Activated CD8-positive, alpha-beta memory T cell treated with anti-CD3 and anti-CD28 coated beads for 48 hours (primary cell): ENCODE results near the gene ABCC11.
"Not testable (repeated sequence)": the region's sequence is repeated elsewhere in the genome, so short reads cannot be mapped to it uniquely, and the experiment has no call there.

ENCODE experiments used
- DNase-seq, 3 experiments: peaks; one replicate each; pipeline ENCODE4 v3.0.0-alpha.2; 2020; ENCODE audit warnings: low read depth in 2 of 3, low spot score in 2 of 3

The ABCC11 gene

DNA sequence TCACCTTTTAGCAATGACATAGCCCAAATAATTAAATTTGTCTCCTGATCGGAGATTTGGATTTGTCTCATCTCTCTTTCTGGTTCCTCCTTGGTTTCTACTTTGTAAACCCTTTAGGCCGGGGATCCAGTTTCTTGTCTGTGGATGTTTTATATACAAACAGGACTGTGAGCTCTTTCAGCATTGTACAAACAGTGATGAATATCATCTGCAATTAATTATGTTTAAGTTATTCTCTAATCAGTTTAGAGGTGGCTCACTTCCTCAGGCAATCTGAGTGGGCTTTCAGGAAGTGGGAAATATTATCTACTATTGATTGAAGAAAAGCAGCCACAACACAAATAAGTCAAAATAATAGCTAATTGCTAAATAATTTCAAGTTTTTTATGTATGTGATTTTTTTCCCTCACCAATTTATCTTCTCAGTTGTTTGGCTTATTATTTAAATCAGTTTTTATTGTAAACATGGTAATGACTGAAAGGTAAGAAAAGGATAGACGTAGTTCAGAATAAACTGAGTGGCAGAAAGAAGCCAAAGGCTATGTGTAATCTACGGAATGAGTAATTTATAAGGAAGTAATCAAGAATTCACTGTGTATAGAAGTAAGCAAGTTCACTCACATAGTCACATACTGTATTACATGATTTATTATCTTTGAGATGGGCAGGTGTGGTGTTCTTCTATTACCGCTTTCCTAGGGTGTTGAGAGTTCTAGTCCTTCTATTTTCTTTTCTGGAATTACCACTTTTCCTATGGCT, 3.4 kb upstream of the ABCC11 start:
- DNase-seq, result no peak

DNA sequence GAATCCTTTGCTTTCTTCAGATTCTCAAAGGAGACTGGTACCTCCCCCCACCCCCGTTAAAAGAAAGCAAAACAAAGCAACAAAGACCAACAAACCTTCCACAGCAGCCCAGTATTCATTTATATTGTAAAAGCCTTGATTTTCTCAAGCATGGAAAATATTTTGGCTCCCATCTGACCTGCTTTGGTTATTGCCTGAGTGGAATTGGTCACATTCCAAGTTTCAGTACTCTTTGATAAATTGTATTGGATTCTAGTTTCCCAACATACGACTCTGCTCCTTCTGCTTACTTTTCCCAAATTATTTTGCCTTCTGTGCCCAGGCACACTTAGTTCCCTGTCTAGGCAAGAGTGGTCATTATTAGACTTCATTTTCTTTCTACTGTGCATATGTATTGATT, 1.3 kb downstream of the ABCC11 start:
- no peak for DNase-seq

DNA sequence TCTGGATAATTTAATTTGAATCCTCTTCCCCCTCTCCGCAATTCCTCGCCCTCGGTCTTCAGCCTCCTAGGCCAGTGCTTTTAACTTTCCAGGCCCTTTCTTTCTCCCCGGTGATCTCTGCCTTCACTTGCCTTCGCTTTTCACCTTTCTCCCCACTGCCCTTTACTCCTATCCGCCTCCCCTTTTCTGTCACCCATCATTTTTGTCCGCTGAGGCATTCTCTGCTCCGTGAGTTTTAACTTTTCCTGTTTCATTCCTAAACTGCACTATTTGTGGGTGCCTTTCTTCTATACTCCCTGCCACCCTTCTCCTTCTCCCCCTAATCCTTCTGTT, 2.5 kb downstream of the ABCC11 start:
- no peak for DNase-seq

DNA sequence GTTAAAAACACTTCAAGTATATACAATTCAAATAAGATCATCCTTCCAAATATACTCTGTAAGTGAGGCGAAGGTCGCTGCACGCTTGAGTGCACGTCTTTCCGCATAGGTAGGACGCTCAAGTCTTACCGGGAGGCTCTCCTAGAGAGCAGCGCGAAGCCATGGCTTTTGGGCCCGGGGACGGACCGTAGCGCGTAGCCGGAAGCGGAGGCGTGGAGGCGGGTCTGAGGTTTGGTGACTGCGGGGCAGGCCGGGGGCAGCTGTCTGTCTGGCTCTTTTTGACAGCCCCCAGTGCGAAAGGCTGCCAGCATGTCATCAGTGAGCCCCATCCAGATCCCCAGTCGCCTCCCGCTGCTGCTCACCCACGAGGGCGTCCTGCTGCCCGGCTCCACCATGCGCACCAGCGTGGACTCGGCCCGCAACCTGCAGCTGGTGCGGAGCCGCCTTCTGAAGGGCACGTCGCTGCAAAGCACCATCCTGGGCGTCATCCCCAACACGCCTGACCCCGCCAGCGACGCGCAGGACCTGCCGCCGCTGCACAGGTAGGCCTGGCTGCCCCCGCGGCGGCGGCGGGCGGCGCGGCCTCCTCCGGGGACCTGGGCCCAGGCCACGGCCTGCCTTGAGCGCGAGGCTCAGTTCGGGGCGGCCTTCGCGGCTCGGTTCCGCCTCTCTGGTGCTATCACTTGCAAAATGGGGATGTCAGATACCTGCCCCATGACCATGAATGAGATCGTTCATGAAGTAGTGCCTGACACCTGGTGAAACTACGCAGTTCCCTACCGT, 3.1 kb downstream of the ABCC11 start, which contains the start of gene LONP2:
Gene LONP2 (plus strand): TSS at position 221 of the 783 bp plus-strand sequence. CDS start 89 bp downstream, at position 310.
- DNase-seq, result peak; percentile 86

DNA sequence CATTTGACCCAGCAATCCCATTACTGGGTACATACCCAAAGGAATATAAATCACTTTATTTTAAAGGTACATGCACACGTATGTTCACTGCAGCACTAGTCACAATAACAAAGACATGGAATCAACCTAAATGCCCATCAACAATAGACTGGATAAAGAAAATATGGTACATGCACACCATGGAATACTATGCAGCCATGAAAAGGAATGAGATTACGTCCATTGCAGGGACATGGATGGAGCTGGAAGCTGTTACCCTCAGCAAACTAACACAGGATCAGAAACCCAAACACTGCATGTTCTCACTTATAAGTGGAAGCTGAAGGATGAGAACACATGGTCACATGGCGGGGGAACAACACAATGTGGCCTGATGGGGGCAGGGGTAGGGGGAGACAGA, 7.2 kb downstream of the ABCC11 start:
- not testable (repeated sequence) for DNase-seq

DNA sequence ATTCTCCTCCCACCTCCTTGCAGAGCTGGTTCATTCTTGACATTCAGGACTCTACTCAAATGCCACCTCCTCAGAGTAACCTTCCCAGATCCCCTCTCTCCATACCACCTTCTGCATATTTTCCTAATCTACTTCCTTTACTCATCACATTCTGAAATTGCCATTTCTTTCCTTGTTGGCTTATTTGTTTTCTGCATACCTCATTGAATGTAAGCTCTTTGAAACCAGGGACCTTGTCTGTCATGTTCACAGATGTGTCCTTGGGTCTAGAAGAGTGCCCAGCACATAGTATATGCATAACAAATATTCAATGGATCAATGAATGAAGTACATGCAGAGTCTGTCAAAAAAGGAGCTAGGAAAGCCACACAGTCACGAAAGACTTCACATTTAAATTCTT, 11.1 kb downstream of the ABCC11 start:
- DNase-seq, result no peak

DNA sequence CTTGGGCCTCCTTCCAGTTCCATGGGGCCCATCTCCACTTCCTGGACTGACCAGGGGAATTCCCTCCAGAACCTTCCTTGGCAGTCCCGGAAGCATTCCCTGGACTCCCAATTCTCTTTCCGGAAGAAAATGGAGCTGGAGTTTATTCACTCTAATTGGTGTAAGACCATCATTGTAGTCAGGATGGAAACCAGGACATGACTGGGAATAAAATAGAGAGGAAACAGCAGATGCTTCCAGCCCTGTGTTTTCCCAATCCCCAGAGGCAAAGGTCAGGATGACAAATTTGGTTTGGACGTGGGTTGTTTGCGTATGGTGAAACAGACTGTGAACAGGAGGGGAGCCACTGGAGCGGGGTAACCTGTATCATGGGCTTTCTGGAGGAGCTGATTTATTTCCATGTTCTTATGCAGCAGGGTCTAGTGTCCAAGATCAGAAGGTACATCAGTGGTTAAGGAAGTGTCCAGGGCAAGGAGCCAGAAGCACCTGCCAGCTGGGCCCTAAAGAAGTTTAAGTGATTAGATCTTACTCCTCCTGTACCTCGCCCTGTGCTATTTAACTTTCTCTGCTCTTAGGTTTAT, 11.7 kb downstream of the ABCC11 start:
- no peak for DNase-seq

DNA sequence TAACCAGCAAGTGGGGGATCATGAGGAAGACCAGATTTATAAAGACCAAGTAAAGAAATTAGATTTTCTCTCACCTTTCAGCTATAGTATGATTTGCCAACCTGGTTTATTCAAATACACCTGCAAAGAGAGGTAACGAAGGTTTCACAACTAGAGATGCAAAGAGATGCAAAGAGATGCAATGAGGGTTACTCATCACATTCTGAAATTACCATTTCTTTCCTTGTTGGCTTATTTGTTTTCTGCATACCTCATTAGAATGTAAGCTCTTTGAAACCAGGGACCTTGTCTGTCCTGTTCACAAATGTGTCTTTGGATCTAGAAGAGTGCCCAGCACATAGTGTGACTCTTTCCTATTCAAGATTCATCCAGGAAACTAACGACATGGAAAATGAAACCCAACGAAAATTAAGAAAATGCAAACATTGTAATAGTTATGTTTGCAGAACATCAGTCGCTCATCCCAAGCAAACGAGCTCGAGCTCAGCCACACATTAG, 12.2 kb downstream of the ABCC11 start:
- DNase-seq, result no peak

DNA sequence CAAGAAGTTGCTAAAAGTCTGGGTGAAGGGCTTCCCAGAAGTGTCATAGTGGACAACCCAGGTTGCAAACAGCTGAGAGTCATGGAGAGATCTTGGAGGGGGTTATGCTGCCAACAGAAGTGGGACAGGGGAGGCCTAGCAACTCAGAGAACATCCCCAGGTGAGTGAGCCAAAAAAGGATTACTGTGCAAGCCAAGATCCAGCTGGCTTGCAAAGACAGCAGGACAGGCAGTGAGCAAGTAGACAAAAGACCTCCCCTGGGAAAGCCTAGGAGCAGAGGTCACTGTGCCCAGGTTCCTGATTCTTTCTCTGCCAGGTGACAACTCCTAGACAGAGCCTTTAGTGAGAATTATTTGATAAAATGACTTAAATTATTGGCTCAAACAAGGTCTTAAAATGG, 12.7 kb downstream of the ABCC11 start:
- no peak for DNase-seq

DNA sequence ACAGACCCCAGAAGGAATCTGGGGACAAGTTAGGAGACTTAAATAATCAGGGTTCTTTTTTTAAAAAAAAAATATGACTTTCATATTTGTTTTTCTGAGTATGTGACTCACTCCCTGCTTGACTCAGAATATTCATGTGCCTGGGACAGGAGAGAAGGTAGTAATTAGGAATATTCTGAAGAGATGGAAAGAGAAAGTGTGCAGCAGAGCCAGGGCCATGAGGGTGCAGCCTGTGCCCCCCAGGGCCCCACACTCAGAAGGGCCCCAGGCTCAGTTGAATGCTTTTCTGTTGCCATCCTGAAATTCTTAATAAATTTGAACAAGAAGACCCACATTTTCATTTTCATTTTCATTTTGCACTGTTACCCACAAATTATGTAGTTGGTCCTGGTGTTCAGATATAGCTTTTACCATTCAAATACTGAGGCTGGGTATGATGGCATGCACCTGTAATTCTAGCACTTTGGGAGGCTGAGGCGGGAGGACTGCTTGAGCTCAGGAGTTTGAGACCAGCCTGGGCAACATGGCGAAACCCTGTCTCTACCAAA, 14.8 kb downstream of the ABCC11 start:
- DNase-seq, result no peak

DNA sequence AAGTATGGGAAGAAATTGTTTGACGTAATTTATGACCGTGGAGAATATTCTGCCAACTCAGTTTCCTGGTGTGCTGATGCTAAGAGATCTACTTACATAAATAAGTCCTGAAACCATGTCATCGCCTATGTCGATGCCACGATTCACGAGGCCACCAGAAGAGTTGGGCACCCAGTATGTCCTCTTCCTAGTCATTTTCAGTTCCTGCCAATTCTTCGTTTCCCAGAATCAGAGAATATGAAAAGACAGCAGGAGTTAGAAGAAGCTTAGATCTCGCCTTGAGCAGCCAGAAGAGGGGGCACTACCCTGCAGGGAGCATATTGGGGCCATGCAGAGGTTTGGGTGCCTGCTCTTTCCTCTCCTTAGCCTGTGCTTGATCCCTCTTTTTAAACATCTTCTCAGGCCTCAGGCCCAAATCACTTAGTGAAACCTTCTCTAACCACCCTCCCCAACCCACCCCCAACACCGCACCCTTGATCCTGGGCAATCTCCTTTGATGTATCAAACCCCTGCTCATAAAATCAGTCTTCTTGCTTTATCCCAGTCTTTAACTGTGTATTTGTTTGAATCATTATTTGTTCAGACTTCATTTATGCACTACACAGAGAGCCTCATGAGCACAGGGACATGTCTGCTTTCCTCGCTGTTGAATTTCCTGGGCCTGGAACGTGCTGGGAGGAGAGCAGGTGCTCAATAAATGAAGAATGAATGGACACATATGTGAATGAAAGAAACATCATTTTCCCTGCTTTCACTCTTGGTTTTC, 15.4 kb downstream of the ABCC11 start:
- no peak for DNase-seq

DNA sequence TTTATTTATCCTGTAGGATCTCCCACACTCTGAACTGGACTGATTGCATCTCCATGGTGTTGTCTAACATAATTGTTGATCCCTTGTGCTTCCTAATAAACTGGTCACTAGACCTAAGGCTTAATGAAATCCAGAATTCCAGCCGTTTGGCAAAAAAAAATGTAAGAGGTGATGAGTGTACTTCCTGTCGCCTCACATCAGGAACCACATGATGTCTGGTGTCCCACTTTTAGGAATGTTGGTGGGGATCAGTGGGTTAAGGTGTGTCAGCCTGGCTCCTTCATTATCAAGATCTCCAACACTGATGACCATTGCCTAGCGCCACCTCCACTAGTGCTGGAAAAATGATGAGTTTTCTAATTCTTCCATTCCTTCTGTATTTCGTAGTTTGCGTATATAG, 21.9 kb downstream of the ABCC11 start:
- DNase-seq, result no peak

DNA sequence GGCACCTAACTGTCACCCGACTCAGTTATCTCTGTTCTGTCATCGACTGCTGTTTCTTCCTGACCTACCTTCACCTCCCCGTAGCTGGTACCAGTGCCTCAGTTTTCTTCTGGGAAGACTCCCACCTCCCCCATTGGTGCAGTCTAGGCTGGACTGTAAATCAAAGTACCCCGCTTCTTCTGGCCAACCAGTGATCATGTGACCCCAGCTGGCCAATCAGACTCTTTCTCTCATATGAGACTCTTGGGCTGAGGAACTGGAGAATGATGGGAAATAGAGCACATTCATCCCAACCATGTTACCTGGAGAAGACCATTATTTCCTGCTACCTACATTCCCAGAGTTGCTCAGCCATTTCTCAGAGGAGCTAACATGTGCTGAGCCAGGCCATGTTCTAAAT, 23.8 kb downstream of the ABCC11 start:
- no peak for DNase-seq

DNA sequence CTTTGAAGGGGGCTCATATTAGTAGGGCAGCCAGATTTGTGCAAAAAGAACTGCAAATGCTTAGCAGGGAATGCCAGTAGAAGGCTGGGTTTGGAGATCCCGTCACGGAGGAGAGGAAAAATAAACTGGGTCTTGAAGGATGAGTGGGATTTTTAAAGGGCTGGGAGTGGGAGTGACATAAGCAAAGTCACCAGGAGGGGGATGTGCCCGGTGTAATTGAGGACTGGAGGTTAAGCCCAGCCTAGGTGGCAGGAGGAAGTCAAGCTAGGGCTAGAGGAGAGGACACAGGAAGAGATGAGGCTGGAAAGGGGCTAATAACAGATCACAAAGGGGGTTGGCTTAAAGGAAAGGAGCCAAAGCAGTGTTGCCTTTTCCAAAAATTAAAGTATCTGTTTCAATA, 26.4 kb downstream of the ABCC11 start:
- no peak for DNase-seq

DNA sequence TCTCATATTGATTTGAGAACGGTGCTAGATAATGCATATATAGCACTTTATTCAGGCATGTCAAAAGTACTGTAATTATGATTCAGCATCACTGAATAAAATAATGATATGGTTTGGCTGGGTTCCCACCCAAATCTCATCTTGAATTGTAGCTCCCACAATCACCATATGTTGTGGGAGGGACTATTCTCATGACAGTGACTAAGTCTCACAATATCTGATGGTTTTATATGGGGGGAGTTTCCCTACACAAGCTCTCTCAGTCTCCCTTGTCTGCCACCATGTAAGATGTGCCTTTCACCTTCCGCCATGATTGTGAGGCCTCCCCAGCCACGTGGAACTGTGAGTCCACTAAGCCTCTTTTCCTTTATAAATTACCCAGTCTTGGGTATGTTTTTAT, 28.9 kb downstream of the ABCC11 start:
- DNase-seq, result no peak

DNA sequence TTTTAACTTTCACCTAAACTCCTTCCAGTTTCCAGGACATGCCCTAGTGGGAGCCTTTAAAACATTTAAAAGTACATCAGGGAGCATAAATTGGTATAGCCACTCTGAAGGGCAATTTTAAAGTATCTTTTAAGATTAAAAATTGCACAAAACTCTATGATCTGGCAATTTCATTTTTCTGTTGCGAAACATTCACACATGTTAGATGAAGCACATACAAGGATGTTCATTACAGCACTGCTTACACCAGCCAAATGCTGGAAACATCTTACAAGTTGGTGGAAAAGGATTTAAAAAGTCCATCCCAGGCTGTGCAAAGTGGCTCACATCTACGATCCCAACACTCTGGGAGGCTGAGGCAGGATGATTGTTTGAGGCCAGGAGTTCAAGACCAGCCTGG, 29.6 kb downstream of the ABCC11 start:
- DNase-seq, result no peak

DNA sequence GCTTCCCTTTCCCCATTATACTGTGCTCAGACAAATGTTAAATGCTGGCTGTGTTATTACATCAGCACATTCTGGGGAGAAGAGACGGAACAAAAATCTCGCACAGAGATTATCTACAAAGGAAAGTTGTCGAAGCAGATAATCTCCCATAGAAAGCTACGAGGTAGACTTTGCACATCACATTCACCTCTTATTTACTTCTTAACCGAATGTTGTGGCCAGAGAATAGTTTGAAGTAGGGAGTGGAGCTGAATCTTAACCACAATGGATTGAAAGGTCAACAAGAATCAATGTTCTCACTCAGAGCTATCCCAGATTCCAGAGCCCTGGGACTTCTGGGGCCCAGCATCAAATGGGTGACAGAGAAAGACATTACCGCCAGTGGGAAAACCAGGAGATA, 31.6 kb downstream of the ABCC11 start:
- no peak for DNase-seq

DNA sequence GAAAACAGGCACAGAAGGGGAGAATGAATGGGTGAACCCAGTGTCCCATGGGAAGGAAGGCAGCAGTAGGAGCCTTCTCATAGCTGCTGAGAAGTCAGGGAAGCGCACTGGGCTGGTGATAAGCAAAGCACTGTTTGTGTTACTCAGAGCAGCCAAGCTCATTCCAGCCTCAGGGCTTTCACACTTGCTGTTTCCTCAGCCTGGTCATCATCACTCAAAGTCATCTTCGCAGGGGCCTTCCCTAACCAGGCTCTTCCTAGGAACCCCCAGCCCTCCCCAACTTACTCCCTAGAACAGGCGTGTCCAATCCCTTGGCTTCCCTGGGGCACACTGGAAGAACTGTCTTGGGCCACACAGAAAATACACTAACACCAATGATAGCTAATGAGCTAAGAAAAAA, 35.3 kb downstream of the ABCC11 start:
- DNase-seq, result no peak

DNA sequence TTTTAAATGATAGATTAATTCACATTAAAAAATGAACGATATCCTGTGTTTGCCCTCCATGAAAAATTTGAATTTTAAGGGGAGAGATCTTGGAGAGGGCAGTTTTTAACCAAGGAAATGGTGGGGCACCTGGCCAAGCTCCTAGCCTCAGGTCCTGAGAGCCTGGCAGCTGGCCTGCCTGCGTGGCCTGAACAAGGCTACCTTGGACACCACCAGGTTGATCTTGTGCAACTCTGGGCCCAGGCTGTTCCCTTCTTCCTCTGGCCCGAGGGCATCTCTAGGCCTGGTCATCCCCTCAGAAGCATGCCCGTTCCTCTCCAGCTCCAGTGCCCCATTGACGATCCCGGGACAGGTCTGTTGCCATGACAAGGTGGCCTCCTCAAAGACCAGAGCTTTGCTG, 36.6 kb downstream of the ABCC11 start:
- no peak for DNase-seq

DNA sequence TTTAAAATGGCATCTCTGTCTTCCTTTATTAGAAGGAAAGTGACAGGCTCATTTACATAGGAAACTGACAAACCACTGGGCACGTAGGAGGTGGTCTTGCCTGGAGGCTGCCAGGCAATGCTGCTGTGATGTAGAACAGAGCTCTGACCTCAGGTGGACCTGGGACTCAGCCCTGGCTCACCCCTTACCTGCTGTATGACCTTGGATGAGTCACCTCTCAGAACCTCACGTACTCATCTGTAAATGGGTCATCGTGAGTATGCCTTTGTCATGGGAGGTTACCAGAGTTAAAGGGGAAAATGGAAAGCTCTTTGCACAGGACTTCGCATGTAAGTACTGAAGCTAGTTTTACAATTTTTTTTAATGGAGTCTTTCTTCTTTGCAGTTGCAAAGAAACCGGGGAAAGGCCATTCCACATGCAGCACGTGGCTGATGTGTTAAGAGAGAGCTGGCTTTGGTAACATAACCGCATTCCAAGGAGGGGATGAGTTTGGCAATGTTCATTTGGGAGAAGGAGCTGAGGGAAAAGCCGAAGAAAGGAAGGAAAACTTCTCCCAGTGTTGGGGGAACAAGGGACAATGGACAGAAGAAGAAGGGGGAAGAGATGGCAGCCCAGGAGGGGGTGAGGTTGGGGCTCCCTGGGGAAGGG, 40.6 kb downstream of the ABCC11 start:
- DNase-seq, result no peak

DNA sequence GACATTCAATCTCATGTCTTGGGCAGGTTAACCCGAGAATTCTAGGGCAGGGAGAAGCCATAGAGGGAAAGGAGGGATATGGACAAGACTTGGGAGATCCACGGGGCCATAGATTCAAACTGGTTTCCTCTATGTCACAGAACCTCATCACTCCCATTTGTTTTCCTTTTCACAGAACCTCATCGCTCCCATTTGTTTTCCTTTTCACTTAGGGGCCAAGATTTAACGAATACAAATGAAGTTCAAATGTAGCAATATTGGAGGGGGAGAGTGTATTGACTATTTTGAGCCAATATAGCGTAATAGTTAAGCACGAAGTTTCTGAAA, 42.6 kb downstream of the ABCC11 start:
- DNase-seq, result no peak
